Vagina (tissue), 2 donors: ENCODE data around the gene TSPO. TPM values are rescaled to one million over a fixed set of nuclear protein-coding genes. Genes with fewer than 3 reads are reported as not detected.
"Not testable (repeated sequence)": the region's sequence is repeated elsewhere in the genome, so short reads cannot be mapped to it uniquely, and the experiment has no call there.

Experiments
- DNase-seq, 2 donors: peaks; one replicate each; pipeline ENCODE4 v3.0.0-alpha.2; 2017; ENCODE audit errors: extremely low spot score in 2 of 2
- H3K27ac ChIP-seq: fragments of 200-600 bp; sonication (generic); one replicate; pipeline ENCODE4 v1.5.1; 2019
- H3K27me3 ChIP-seq: fragments of 200-600 bp; sonication (generic); one replicate; pipeline ENCODE4 v1.5.1; 2019
- H3K36me3 ChIP-seq, 2 donors: fragments of 200-600 bp; sonication (generic); one replicate each; pipeline ENCODE4 v1.5.1; 2017 to 2019
- H3K4me1 ChIP-seq: fragments of 200-600 bp; sonication (generic); one replicate; pipeline ENCODE4 v1.5.1; 2019
- H3K4me3 ChIP-seq, 2 donors: fragments of 200-600 bp; sonication (generic); 1 replicate in 1 of 2; 2 replicates in 1 of 2; pipeline ENCODE4 v1.5.1; 2016 to 2019
- H3K9me3 ChIP-seq: fragments of 200-600 bp; sonication (generic); one replicate; pipeline ENCODE4 v1.5.1; 2019
- CTCF ChIP-seq, 3 experiments: fragments of 450-650 bp in 2 of 3; fragments of 200-600 bp in 1 of 3; sonication (generic) in 1 of 3; IDR thresholded peaks; one replicate each; pipeline ENCODE4 v1.5.1; 2017 to 2019; ENCODE audit warnings: antibody characterized with exemption in 3 of 3, mild to moderate bottlenecking in 2 of 3, moderate library complexity in 2 of 3
- POLR2A ChIP-seq, 2 donors: fragments of 450-650 bp; IDR thresholded peaks; one replicate each; pipeline ENCODE4 v1.6.1; 2017; ENCODE audit warnings: antibody characterized with exemption in 2 of 2, mild to moderate bottlenecking in 2 of 2, moderate library complexity in 2 of 2
- POLR2AphosphoS5 ChIP-seq, 2 donors: sonication (generic); formaldehyde crosslinking; IDR thresholded peaks; one replicate each; pipeline ENCODE4 v1.9.0; 2017; ENCODE audit warnings: antibody characterized with exemption in 2 of 2, mild to moderate bottlenecking in 2 of 2, low read depth in 1 of 2; ENCODE audit not compliant: insufficient read depth in 1 of 2
- intact Hi-C: fragments of 100-400 bp; cut with DNase I; formaldehyde crosslinking; loops from one replicate; pipeline ENCODE4 v1.15.1; 2023
- total RNA-seq: library from RNA; depleted of rRNA; stranded (reverse); fragments of >200 nt; gene quantifications from one replicate; pipeline ENCODE4 v1.2.3, GENCODE V29; 2016

TSPO gene
- total RNA-seq, 1 donor from 2014 or later, result 524 TPM

- no peak for DNase-seq
- Histone ChIP-seq H3K27ac (no peak overlapping the region), H3K4me3 (no peak overlapping the region), H3K9me3 (no peaks in the 10 kb centered on the region), H3K4me1 (peaks cover 16% of the 10 kb centered on the region), H3K27me3 (no peaks in the 10 kb centered on the region), H3K36me3 (peaks cover 0 to 76% of the 10 kb centered on the region in 2 donors)
- TF ChIP-seq POLR2AphosphoS5 (IDR thresholded peaks at IDR 0.05; ENCODE audit: insufficient read depth in 1 of 2, low read depth in 1 of 2), result no peak
- no peak for TF ChIP-seq CTCF (IDR thresholded peaks at IDR 0.05)
- TF ChIP-seq POLR2A (IDR thresholded peaks at IDR 0.05), result no peak
- intact Hi-C loops, result no loop called here
These were observed 14.6 kb upstream of the TSPO start for GRCh38 chr22:43136801-43137200.

- DNase-seq, result no peak
- H3K27me3 ChIP-seq, result no peaks in the 10 kb centered on the region
- H3K9me3 ChIP-seq, result no peaks in the 10 kb centered on the region
- H3K27ac ChIP-seq, result peak within 1 kb of the TSS; percentile 70
- TF ChIP-seq POLR2A (IDR thresholded peaks at IDR 0.05), result peak in 1 of 2 donors; percentile 33
- TF ChIP-seq POLR2AphosphoS5 (IDR thresholded peaks at IDR 0.05; ENCODE audit: insufficient read depth in 1 of 2, low read depth in 1 of 2), result peak; percentile 78 to 87
- no peak for TF ChIP-seq CTCF (IDR thresholded peaks at IDR 0.05)
- peaks cover 22% of the 10 kb centered on the region for H3K4me1 ChIP-seq
- intact Hi-C loops, result no loop called here
- peaks cover 0 to 23% of the 10 kb centered on the region in 2 donors for H3K36me3 ChIP-seq
- peak within 1 kb of the TSS; percentile 96 to 98 for H3K4me3 ChIP-seq
These were observed 8.3 kb upstream of the TSPO start, which contains the start of gene MCAT for GRCh38 chr22:43142880-43143562. TSS of gene MCAT (minus strand) at chr22:43143398. CDS start at chr22:43143348, 50 bp downstream.

- peaks cover 22% of the 10 kb centered on the region for H3K4me1 ChIP-seq
- H3K27me3 ChIP-seq, result no peaks in the 10 kb centered on the region
- no peak overlapping the region for H3K27ac ChIP-seq
- DNase-seq, result no peak
- H3K9me3 ChIP-seq, result no peaks in the 10 kb centered on the region
- TF ChIP-seq POLR2AphosphoS5 (IDR thresholded peaks at IDR 0.05; ENCODE audit: insufficient read depth in 1 of 2, low read depth in 1 of 2), result peak in 1 of 2 donors; percentile 30
- TF ChIP-seq POLR2A (IDR thresholded peaks at IDR 0.05), result no peak
- H3K36me3 ChIP-seq, result peaks cover 0 to 11% of the 10 kb centered on the region in 2 donors
- intact Hi-C loops, result no loop called here
- H3K4me3 ChIP-seq, result no peak overlapping the region
These were observed 6.4 kb upstream of the TSPO start for GRCh38 chr22:43144949-43145348.

- H3K4me1 ChIP-seq, result peaks cover 24% of the 10 kb centered on the region
- H3K4me3 ChIP-seq, DNase-seq, intact Hi-C loops, H3K27ac ChIP-seq, H3K9me3 ChIP-seq, H3K27me3 ChIP-seq, H3K36me3 ChIP-seq: not testable (repeated sequence)
These were observed 6.0 kb upstream of the TSPO start for GRCh38 chr22:43145371-43145770.

GRCh38 chr22:43146332-43146731 is 5.0 kb upstream of the TSPO start:
- H3K27me3 ChIP-seq, H3K4me3 ChIP-seq, DNase-seq, H3K9me3 ChIP-seq, H3K27ac ChIP-seq, H3K36me3 ChIP-seq, intact Hi-C loops: not testable (repeated sequence)
- peaks cover 31% of the 10 kb centered on the region for H3K4me1 ChIP-seq

- Histone ChIP-seq H3K9me3 (no peaks in the 10 kb centered on the region), H3K27ac (no peak overlapping the region), H3K27me3 (no peaks in the 10 kb centered on the region), H3K36me3 (no peaks in the 10 kb centered on the region), H3K4me3 (no peak overlapping the region), H3K4me1 (peaks cover 26% of the 10 kb centered on the region)
- DNase-seq, result no peak
- intact Hi-C loops, result no loop called here
- TF ChIP-seq POLR2A (IDR thresholded peaks at IDR 0.05) (no peak), POLR2AphosphoS5 (IDR thresholded peaks at IDR 0.05; ENCODE audit: insufficient read depth in 1 of 2, low read depth in 1 of 2) (no peak), CTCF (IDR thresholded peaks at IDR 0.05) (no peak)
These were observed 3.5 kb upstream of the TSPO start for GRCh38 chr22:43147821-43148220.
